H7 (cell line): ENCODE measurements around the gene RETREG1. TPM values are rescaled to one million over a fixed set of nuclear protein-coding genes. Genes with fewer than 3 reads are reported as not detected.

ENCODE experiments used
- DNase-seq: peaks from one replicate; pipeline ENCODE4 v3.0.0; 2012
- H3K27me3 ChIP-seq: 2 replicates; pipeline ENCODE4 v1.6.0; 2011; ENCODE audit warnings: mild to moderate bottlenecking, low read length; ENCODE audit not compliant: control insufficient read depth, insufficient read depth
- H3K36me3 ChIP-seq: replicated peaks from 2 replicates; pipeline ENCODE4 v1.5.1; 2011; ENCODE audit warnings: low read length; ENCODE audit not compliant: control insufficient read depth, insufficient read depth
- H3K4me3 ChIP-seq: 2 replicates; pipeline ENCODE4 v1.5.1; 2011; ENCODE audit warnings: low read depth, mild to moderate bottlenecking, control low read depth, low read length, moderate library complexity; ENCODE audit not compliant: insufficient read depth
- total RNA-seq: library from RNA; depleted of rRNA; stranded (reverse); fragments of >200 nt; shearing (Covaris generic); gene quantifications from 2 replicates; pipeline ENCODE4 v1.2.3, GENCODE V29; 2014

Gene RETREG1
- total RNA-seq, 1 experiment from 2014 or later = 0.28 TPM

DNA sequence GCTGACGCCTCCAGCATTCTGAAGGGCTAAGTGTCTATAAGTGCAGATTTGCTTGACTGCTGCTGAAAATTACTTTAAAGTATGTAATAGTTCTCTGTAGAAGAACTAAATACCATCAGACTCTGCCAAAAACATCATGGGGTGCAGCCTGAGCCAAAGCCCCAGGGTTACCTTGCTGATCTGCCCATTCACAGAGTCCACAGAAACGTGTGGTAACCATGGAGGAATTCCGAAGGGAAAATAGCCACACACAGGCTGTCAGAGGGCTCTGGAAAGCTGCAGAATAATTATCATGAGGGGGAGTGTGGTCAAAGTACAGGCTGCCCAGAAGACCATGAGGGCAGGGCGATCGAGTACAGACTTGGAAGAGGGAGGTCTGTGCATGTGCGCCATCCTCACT lies 36.4 kb downstream of the RETREG1 start:
- H3K27me3 ChIP-seq = no peaks in the 10 kb centered on the region
- H3K4me3 ChIP-seq = no peak overlapping the region
- H3K36me3 ChIP-seq = no peaks in the 10 kb centered on the region
- DNase-seq = no peak

DNA sequence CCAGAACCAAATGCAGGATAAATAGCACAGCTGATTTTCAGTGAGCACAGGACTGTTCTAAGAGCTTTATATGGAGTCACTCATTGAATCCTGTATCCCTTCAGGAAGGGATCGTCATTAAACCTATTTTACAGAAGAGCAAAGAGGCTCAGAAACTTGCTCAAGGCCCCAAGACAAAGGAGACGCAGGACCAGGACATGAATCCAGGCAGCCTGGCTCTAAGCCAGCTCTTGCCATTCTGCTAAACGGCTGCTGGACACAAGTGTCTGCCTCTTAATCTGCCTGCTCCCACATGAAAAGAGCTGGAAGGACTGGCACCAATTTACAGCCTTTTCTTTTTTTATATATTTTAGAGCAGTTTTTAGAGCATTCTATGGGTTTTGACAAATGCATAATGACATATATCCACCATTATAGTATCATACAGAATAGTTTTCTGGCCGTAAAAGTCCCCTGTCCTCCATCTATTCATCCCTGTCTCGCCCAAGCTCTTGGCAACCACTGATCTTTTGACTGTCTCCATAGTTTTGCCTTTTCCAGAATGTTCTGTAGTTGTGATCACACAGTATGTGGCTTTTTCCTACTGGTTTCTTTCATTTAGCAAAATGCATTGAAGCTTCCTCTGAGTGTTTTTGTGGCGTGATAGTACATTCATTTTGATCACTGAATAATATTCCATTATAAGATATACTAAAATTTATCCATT lies 37.5 kb downstream of the RETREG1 start:
- Histone ChIP-seq H3K4me3 (no peak overlapping the region), H3K27me3 (no peaks in the 10 kb centered on the region), H3K36me3 (no peaks in the 10 kb centered on the region)
- DNase-seq = no peak

DNA sequence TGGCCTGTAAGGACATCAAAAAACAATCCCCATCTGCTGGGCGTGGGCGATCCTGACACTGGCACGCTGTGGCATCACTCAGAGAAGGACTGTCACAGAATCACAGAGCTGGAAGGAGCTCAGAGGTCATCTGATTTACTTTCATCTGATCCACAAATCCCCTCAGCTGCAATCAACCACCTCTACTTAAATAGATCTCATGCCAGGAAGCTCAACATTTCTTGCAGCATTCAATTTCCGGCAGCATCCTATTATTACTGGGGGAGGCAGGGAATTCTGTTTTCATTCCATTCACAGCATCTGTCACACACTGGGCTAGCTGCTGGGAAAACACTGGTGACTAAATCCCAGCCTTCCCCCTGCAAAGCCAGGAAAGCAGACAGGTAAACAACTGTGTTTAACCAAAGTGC lies 38.3 kb downstream of the RETREG1 start:
- H3K36me3 ChIP-seq = no peaks in the 10 kb centered on the region
- DNase-seq = no peak
- H3K4me3 ChIP-seq = no peak overlapping the region
- H3K27me3 ChIP-seq = no peaks in the 10 kb centered on the region

DNA sequence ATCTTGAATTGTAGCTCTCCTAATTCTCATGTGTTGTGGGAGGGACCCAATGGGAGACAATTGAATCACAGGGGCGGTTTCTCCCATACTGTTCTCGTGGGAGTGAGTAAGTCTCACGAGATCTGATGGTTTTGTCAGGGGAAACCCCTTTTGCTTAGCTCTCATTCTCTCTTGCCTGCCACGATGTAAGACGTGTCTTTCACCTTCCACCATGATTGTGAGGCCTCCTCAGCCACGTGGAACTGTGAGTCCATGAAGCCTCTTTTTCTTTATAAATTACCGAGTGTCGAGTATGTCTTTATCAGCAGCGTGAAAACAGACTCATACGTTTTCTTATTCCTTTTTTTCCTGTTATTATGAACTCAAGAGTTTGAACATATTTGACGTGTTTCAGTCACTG lies 39.1 kb downstream of the RETREG1 start:
- H3K4me3 ChIP-seq = no peak overlapping the region
- no peaks in the 10 kb centered on the region for H3K36me3 ChIP-seq
- DNase-seq = no peak
- no peaks in the 10 kb centered on the region for H3K27me3 ChIP-seq

DNA sequence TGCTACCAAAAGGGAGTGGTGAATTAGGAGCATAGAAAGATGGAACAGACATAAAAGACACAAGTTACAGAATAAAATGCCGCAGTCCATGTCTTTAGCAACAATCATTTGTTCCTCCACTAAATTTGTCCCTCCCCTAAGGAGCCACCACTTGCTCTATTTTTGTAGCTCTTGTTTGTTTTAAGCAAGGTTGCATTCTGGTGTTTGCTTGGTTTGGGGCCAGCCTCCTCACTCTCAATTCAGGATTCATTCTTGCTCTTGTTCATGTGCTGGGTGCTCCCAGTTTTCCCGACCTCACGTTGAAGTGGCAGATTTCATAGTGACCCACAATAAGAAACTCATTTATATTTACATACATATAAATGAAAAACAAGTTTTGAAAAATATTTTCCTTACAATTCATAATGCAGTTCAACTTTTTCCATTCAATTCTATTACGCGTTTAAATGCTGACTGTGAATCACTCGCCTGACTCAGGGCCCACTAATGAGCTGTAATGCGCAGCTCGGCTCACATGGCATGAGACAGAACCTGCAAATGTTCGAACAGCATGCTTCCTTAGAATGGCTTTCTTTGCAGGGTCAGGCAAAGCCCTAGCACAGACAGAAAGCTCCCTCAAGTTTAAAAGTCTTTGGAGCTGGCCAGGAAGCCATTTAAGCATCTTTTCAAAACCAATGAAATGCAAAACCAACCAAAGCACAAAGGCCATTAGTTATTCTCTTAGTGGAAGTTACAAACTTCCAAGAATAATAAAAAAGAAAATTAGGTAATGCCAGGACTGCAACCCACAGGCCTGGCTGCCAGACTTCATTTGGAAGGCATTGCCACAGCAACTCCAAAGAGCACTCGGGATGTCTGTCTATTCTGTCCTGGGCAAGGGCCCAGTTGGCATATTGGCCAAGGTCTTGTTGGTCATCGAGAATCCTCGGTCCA lies 41.7 kb downstream of the RETREG1 start:
- Histone ChIP-seq H3K4me3 (no peak overlapping the region), H3K27me3 (no peaks in the 10 kb centered on the region), H3K36me3 (no peaks in the 10 kb centered on the region)
- DNase-seq = no peak

DNA sequence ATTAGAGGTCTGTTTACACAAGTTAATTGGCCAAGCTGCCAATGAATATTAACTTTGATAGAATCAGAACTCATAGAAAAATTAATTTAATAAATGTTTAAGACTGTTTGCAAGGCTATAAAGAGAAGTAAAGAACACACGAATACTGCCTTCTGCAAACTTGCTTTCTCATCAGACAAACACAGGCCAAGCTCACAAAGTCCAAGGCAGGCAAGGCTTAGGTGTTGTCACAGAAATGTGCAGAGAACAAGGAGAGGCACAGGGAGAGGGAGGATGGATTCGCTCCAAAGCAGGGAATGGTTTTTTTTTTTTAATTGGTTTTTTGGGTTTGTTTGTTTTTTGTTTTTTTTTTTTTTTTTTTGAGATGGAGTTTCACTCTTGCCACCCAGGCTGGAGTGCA lies 43.4 kb downstream of the RETREG1 start:
- Histone ChIP-seq H3K27me3 (no peaks in the 10 kb centered on the region), H3K4me3 (no peak overlapping the region), H3K36me3 (no peaks in the 10 kb centered on the region)
- DNase-seq = no peak

DNA sequence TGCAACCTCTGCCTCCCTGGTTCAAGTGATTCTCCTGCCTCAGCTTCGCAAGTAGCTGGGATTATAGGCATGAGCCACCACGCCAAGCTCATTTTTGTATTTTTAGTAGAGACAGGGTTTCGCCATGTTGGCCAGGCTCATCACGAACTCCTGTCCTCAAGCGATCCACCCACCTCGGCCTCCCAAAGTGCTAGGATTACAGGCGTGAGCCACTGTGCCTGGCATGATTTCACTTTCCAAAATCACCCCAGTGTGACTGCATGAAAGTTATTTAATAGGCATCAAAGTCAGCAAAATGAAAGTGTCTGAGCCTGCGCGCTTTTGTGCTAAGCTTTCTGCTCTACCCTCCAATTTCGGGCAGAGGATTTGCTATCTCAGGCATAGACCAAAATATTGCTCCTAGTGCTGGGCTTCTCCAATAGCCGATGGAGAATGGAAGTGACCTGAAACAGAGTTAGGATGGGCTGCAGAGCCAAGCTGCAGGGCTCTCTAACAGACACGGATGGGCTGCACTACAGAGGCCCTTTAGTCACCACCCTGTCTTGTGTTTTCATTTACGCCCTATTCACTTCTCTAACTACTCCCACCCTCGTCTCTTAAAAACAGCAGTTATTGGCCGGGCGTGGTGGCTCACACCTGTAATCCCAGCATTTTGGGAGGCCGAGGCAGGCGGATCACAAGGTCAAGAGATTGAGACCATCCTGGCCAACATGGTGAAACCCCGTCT lies 44.3 kb downstream of the RETREG1 start:
- Histone ChIP-seq H3K27me3 (no peaks in the 10 kb centered on the region), H3K36me3 (no peaks in the 10 kb centered on the region), H3K4me3 (no peak overlapping the region)
- DNase-seq = no peak

DNA sequence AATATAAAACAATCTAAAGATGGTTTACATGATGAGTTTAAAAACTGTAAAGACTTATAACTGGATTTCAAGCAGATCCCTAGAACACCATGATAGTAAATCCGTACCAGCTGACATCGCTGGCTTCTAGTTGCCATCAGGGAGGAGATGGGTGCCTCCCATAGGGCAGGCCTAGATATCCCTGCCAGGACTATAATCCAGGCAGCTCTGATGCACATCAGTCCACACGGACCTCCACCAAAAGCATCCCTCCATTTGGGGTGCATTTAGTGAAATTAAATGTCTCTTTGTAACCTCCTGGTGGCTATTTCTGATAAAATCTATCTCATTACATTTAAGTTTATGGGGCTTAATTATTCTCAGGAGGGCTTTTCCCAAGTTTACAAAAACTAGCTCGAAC lies 45.8 kb downstream of the RETREG1 start:
- no peak overlapping the region for H3K4me3 ChIP-seq
- no peak for DNase-seq
- no peaks in the 10 kb centered on the region for H3K36me3 ChIP-seq
- H3K27me3 ChIP-seq = no peaks in the 10 kb centered on the region

DNA sequence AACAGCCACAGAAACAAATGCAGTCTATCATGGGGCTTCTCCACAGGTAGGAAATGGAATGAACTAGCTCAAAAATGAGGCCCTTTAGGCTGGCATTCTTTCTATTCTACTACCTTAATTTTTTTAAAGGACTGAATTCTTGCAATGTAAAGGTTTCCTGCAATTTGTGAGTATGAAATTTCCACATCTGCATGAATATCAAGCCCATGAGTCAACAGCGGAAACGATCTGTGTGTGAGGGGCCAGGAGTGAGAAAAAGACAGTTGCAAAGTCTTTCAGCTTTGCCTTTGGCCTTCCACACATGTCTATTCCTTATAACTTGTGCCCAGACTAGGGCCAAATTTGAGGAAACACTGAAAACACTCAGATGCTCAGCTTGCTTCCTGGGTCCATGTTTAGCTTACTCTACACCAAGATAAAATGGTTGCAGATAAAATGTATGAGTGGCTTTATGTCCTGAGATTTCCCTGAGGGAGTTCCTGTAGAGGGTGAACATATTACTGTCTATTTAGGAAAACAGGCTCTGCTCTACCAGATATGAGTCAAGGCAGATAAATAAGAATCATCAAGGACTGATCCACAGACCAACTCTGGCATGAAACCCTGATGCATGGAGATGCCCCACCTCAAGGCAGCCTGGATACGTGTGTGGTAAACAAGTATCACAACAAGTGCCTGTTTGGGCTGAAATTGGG lies 46.5 kb downstream of the RETREG1 start:
- H3K4me3 ChIP-seq = no peak overlapping the region
- H3K36me3 ChIP-seq = no peaks in the 10 kb centered on the region
- DNase-seq = no peak
- no peaks in the 10 kb centered on the region for H3K27me3 ChIP-seq

DNA sequence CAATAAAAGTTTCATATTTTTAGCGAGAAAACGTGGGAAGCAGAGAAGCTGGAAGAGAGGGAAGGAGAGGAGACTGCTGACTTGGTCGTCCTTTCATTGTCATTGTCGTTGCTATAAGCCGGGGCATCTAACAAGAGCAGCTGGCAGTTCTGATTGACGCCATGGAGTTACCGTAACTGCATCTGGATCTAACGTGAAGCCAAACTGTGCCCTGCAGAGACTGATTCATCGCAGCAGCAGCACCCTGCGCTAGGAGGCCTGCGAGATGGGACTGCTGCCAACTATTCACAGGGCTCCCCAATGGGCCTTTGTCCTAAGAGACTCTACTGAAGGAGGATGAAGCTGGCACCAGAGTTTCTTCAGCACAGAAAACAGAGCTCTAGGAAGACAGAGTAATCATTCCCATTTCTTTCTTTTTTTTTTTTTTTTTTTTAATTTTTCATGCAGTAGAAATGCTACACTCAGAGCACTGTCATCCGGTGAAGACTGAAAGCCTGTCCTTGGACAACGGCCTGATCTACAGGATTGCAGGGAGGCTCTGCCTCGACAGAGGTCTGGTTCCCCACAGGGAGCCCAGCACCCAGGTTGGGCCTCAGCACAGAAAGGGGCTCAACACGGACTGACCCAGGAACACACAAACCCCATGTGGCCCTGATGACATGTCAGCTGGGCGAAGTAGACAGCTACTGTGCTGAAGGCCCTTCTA lies 47.8 kb downstream of the RETREG1 start:
- H3K36me3 ChIP-seq = no peaks in the 10 kb centered on the region
- no peak overlapping the region for H3K4me3 ChIP-seq
- H3K27me3 ChIP-seq = no peaks in the 10 kb centered on the region
- DNase-seq = no peak

DNA sequence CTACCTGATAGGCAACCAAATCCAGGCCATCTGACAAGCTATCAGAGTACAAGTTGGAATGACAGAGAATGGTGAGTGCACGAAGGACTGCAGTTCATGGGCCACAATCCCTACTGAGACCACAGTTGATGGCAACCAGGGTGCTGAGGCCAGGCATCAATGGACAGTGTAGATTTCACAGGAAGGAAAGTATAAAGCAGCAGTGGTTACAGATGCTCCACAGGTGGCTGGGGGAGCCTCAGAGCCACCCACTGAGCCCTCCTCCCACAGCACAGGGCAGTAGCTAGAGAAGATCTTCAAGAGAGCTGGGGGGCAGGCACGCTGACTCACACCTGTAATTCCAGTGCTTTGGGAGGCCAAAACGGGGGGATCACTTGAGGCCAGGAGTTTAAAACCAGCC lies 49.4 kb downstream of the RETREG1 start:
- no peak for DNase-seq
- Histone ChIP-seq H3K27me3 (no peaks in the 10 kb centered on the region), H3K36me3 (no peaks in the 10 kb centered on the region), H3K4me3 (no peak overlapping the region)

DNA sequence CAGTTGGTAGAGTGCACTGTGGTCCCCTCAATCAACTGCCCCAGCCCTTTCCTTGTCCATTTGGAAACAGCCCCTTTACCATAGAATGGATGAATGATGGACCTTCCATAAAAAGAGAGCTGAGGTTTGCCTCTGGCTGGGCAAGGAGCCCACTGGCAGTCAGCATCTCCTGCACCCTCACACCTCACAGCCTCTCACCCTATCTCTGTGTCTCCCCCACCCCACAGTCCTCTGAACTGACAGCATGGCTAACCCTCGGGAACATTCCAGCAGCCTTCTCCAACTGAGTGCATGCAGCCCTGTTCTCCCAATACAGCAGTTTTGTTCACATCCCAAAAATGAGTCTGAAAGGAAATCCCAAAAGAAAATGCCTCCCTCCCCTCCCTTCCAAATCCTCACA lies 51.7 kb downstream of the RETREG1 start:
- Histone ChIP-seq H3K27me3 (no peaks in the 10 kb centered on the region), H3K36me3 (no peaks in the 10 kb centered on the region), H3K4me3 (no peak overlapping the region)
- no peak for DNase-seq

DNA sequence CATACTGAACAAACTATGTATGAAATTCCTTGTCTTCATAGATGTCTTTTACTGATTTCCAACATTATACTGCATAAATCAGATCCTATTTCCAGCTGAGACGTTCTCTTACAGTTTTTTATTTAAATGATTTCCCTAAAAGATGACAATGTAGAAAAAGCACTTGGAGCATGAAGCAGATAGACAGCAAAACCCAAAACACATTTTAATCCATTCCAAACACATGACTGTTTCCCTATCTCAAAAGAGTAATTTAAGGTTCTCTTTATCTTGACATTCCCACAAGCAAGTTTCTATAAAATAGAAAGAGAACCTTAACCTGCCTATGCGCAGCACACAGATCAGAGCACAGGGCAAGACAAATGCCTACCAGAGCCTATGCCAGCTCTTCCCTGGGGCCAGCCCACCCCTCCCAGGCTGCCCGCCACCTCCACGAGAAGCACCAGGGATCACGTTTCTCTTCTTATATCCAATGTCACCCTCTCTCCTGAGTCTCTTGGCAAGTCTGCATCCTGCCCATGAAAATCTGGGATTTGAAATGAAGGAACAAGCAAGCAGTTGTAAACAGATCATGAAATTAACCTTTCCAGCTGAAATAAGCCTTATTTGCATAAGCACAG lies 52.4 kb downstream of the RETREG1 start:
- DNase-seq = no peak
- Histone ChIP-seq H3K36me3 (no peaks in the 10 kb centered on the region), H3K4me3 (no peak overlapping the region), H3K27me3 (no peaks in the 10 kb centered on the region)
